ENCODE measurements around the gene MOCS3. TPM values are rescaled to one million over a fixed set of nuclear protein-coding genes. Genes with fewer than 3 reads are reported as not detected.

The MOCS3 gene
- total and polyA plus RNA-seq, 2 donors from 2014 or later: 1.9 to 5.1 TPM

DNA sequence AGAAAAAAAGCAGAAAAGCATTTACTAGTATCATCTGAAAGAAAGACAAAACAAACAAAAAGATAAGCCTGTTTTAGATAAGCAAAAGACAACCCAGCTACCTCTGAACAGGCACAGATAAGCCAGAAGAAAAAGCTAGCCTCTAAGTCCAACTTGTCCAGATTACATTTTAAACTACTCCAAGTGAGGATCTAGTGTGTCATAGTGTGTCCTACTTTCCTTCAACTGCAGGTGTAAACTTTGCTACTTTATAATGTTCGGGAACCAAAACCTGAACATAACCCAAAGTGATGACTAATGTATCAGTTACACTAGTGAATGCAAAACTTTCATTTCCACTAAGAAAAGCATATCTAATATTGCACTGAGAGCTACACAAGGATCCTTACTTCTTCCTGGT is 46.9 kb upstream of the MOCS3 start:
- FAIRE-seq: no peak
- Histone ChIP-seq H3K27me3 (ENCODE audit: control insufficient read depth, insufficient read depth, low read length) (no peaks in the 10 kb centered on the region), H3K4me3 (ENCODE audit: low read length in 3 of 3) (no peak overlapping the region), H3K4me1 (ENCODE audit: control insufficient read depth in 2 of 3, insufficient read depth in 2 of 3, low read depth in 1 of 3, low read length in 3 of 3) (peaks cover 6 to 14% (median 10%) of the 10 kb centered on the region in 3 donors), H3K9me3 (ENCODE audit: control insufficient read depth in 2 of 3, insufficient read depth in 1 of 3, low read length in 3 of 3) (no peaks in the 10 kb centered on the region), H3K27ac (ENCODE audit: low read depth in 2 of 2, low read length in 2 of 2) (no peak overlapping the region), H3K36me3 (ENCODE audit: control insufficient read depth in 2 of 3, insufficient read depth in 3 of 3, low read length in 3 of 3) (no peaks in the 10 kb centered on the region), H3K9ac (ENCODE audit: low read length in 3 of 3) (no peak overlapping the region)
- TF ChIP-seq, protein P1, sequence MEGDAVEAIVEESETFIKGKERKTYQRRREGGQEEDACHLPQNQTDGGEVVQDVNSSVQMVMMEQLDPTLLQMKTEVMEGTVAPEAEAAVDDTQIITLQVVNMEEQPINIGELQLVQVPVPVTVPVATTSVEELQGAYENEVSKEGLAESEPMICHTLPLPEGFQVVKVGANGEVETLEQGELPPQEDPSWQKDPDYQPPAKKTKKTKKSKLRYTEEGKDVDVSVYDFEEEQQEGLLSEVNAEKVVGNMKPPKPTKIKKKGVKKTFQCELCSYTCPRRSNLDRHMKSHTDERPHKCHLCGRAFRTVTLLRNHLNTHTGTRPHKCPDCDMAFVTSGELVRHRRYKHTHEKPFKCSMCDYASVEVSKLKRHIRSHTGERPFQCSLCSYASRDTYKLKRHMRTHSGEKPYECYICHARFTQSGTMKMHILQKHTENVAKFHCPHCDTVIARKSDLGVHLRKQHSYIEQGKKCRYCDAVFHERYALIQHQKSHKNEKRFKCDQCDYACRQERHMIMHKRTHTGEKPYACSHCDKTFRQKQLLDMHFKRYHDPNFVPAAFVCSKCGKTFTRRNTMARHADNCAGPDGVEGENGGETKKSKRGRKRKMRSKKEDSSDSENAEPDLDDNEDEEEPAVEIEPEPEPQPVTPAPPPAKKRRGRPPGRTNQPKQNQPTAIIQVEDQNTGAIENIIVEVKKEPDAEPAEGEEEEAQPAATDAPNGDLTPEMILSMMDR (IDR thresholded peaks at IDR 0.05; ENCODE audit: borderline replicate concordance, extremely low read depth, insufficient read depth): no peak
- DNase-seq: no peak
- intact Hi-C loops (cut with DNase I): no loop called here

GRCh38 chr20:50913690-50914375 is 44.8 kb upstream of the MOCS3 start:
- FAIRE-seq: no peak
- peak in 2 of 5 donors; percentile 24 to 29 for DNase-seq
- no peak overlapping the region for H3K4me3 ChIP-seq (ENCODE audit: low read length in 3 of 3)
- H3K36me3 ChIP-seq (ENCODE audit: control insufficient read depth in 2 of 3, insufficient read depth in 3 of 3, low read length in 3 of 3): no peaks in the 10 kb centered on the region
- TF ChIP-seq, protein P1 (IDR thresholded peaks at IDR 0.05; ENCODE audit: borderline replicate concordance, extremely low read depth, insufficient read depth): no peak
- no peak overlapping the region for H3K9ac ChIP-seq (ENCODE audit: low read length in 3 of 3)
- intact Hi-C loops (cut with DNase I): no loop called here
- peaks cover 6 to 24% (median 18%) of the 10 kb centered on the region in 3 donors for H3K4me1 ChIP-seq (ENCODE audit: control insufficient read depth in 2 of 3, insufficient read depth in 2 of 3, low read depth in 1 of 3, low read length in 3 of 3)
- no peak overlapping the region for H3K27ac ChIP-seq (ENCODE audit: low read depth in 2 of 2, low read length in 2 of 2)
- no peaks in the 10 kb centered on the region for H3K27me3 ChIP-seq (ENCODE audit: control insufficient read depth, insufficient read depth, low read length)
- H3K9me3 ChIP-seq (ENCODE audit: control insufficient read depth in 2 of 3, insufficient read depth in 1 of 3, low read length in 3 of 3): no peaks in the 10 kb centered on the region

DNA sequence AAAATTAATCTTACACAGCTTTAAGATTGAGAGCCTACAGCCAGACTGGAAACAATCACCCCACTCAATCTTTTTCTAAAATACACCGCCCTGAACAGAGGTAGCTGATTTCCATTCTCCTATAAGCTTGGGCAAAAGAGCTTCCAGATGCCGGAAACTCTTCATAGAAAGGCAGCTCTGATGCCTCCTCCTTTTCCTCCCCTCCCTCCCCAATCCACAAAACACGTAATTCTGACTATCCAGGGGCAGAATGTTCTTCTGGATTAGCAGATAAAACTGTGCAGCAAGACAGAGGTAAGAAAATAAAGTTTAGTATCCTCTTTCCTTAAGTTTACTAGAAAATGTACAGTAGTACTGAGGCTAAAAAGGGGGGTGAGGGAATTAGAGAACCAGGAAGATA is 43.2 kb upstream of the MOCS3 start:
- intact Hi-C loops (cut with DNase I): no loop called here
- no peaks in the 10 kb centered on the region for H3K36me3 ChIP-seq (ENCODE audit: control insufficient read depth in 2 of 3, insufficient read depth in 3 of 3, low read length in 3 of 3)
- TF ChIP-seq, protein P1 (IDR thresholded peaks at IDR 0.05; ENCODE audit: borderline replicate concordance, extremely low read depth, insufficient read depth): no peak
- H3K4me3 ChIP-seq (ENCODE audit: low read length in 3 of 3): no peak overlapping the region
- no peak overlapping the region for H3K9ac ChIP-seq (ENCODE audit: low read length in 3 of 3)
- H3K9me3 ChIP-seq (ENCODE audit: control insufficient read depth in 2 of 3, insufficient read depth in 1 of 3, low read length in 3 of 3): no peaks in the 10 kb centered on the region
- FAIRE-seq (no peak), DNase-seq (no peak)
- H3K4me1 ChIP-seq (ENCODE audit: control insufficient read depth in 2 of 3, insufficient read depth in 2 of 3, low read depth in 1 of 3, low read length in 3 of 3): peaks cover 6 to 25% (median 22%) of the 10 kb centered on the region in 3 donors
- no peaks in the 10 kb centered on the region for H3K27me3 ChIP-seq (ENCODE audit: control insufficient read depth, insufficient read depth, low read length)
- no peak overlapping the region for H3K27ac ChIP-seq (ENCODE audit: low read depth in 2 of 2, low read length in 2 of 2)

Data from kidney (tissue), 14 donors.